Activated CD4-positive, alpha-beta T cell treated with anti-CD3 and anti-CD28 coated beads, Interleukin-2, amount 10 ng/mL, durations not matched to agents 7 days and 5 days (primary cell): ENCODE data around the gene BBS7. TPM values are rescaled to one million over a fixed set of nuclear protein-coding genes. Genes with fewer than 3 reads are reported as not detected.

ENCODE experiments used
- CTCF ChIA-PET: fragments of 350-600 bp; sonication (Branson Sonifier 250); formaldehyde crosslinking; loops from one replicate; lab custom pipeline; 2021; ENCODE audit warnings: antibody characterized with exemption; lab: Charles Lee
- POLR2A ChIA-PET: fragments of 350-600 bp; sonication (Branson Sonifier 250); formaldehyde crosslinking; loops from one replicate; lab custom pipeline; 2021; ENCODE audit warnings: antibody characterized with exemption; lab: Charles Lee
- DNase-seq: peaks from one replicate; pipeline ENCODE4 v3.0.0-alpha.2; 2020
- H3K27ac Mint-ChIP-seq: one replicate; pipeline ENCODE4 v1.8.0; 2021; ENCODE audit warnings: mild to moderate bottlenecking, moderate library complexity, mixed read lengths
- H3K27me3 Mint-ChIP-seq: one replicate; pipeline ENCODE4 v1.8.0; 2021; ENCODE audit warnings: mixed read lengths
- H3K36me3 Mint-ChIP-seq: one replicate; pipeline ENCODE4 v1.8.0; 2021; ENCODE audit warnings: low read depth, mixed read lengths
- H3K4me1 Mint-ChIP-seq: one replicate; pipeline ENCODE4 v1.8.0; 2021; ENCODE audit warnings: mixed read lengths
- H3K4me3 Mint-ChIP-seq: one replicate; pipeline ENCODE4 v1.8.0; 2021; ENCODE audit warnings: mild to moderate bottlenecking, moderate library complexity, mixed read lengths
- H3K9me3 Mint-ChIP-seq: one replicate; pipeline ENCODE4 v1.8.0; 2021; ENCODE audit warnings: mixed read lengths
- total RNA-seq, 2 experiments: library from RNA; stranded (reverse); gene quantifications; one replicate each; pipeline ENCODE4 v1.2.3, GENCODE V29; 2021

Gene BBS7, protein sequence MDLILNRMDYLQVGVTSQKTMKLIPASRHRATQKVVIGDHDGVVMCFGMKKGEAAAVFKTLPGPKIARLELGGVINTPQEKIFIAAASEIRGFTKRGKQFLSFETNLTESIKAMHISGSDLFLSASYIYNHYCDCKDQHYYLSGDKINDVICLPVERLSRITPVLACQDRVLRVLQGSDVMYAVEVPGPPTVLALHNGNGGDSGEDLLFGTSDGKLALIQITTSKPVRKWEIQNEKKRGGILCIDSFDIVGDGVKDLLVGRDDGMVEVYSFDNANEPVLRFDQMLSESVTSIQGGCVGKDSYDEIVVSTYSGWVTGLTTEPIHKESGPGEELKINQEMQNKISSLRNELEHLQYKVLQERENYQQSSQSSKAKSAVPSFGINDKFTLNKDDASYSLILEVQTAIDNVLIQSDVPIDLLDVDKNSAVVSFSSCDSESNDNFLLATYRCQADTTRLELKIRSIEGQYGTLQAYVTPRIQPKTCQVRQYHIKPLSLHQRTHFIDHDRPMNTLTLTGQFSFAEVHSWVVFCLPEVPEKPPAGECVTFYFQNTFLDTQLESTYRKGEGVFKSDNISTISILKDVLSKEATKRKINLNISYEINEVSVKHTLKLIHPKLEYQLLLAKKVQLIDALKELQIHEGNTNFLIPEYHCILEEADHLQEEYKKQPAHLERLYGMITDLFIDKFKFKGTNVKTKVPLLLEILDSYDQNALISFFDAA
- 10 to 100 TPM; 16.3 to 21.5 TPM for total RNA-seq

DNA sequence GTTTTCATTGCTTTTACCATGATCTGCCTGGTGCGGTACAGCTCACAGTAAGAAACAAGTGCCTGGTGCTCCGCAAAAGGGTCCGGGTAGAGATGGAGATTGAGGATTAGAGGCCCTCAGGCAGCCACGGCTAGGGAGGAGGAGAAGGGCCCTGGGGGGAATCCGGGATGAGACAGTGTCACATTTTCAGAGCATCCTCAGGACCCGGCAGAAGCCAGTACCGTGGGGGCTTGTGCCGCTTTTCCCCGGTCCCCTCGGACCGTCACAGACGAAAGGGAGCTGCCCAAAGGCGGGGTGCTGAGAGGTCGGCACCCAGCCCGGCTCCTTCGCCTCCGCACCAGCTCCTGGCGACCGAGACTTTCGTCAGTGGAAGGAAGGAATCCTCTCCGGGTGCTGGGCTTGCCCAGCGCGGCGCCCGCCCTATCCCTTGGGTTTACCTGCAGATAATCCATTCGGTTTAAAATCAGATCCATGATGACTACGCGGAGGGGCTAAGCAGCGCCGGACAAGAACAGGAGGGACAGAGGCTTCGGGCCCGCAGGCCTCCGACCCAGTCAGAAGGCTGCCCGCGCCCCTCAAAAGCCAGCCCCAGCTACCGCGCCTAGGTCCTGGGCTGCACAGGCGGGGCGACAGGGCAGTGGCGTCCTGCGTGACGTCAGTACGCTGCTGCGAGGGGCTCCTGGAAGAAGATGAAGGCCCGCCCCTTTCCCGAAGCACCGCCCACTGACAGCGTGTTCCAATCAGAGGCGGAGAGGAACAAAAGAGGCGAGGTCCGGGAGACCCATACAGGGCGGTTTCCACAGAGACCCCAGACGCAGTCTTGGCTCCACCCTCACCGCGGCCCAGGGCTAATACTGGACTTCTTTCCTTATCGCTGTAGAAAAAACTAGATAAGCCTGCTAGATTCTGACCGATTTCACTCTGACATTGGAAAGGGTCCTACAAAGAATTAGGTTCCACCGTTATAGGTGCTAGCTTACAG lies at the start of gene BBS7:
Gene BBS7, minus strand, starts transcription at position 634 of the 982 bp plus-strand sequence. Its CDS starts 161 bp downstream, at position 473.
- Mint-ChIP-seq H3K4me3 (peak within 1 kb of the TSS; percentile 85), H3K36me3 (peaks cover 21% of the 10 kb centered on the region), H3K4me1 (peaks cover 16% of the 10 kb centered on the region), H3K27ac (peak within 1 kb of the TSS; percentile 93), H3K27me3 (peaks cover 21% of the 10 kb centered on the region), H3K9me3 (peaks cover 2% of the 10 kb centered on the region)
- DNase-seq = peak; percentile 97
- ChIA-PET POLR2A (no interaction called here), CTCF (interaction anchor here (0.5 to 2.1 kb wide), 6 partner anchors 12 to 1887 kb away, joined by 3 to 5 read pairs (median 4); partner anchors contain the start of gene SPRY1)

DNA sequence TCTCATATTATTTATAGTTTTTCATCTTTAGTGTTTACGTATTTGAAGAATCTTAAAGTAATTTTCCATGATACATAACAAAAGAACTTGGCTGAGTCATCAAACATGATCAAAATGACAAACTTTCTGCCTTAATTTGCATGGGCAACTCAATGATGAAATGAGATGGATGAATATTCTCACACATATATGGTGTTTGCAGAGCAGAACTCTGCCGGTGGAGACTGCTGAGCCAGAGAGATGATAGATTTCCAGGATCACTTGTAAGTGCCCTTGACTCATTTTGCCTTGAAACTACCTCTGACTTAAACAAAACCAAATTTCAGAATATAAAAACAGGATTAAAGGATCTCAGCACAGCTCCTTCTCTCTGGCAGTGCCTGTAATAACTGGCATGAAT lies 43.4 kb upstream of the BBS7 start:
- Mint-ChIP-seq H3K36me3 (no peaks in the 10 kb centered on the region), H3K4me3 (no peak overlapping the region), H3K4me1 (peaks cover 7% of the 10 kb centered on the region), H3K27ac (no peak overlapping the region), H3K9me3 (no peaks in the 10 kb centered on the region), H3K27me3 (peaks cover 10% of the 10 kb centered on the region)
- ChIA-PET POLR2A (no interaction called here), CTCF (no interaction called here)
- no peak for DNase-seq

DNA sequence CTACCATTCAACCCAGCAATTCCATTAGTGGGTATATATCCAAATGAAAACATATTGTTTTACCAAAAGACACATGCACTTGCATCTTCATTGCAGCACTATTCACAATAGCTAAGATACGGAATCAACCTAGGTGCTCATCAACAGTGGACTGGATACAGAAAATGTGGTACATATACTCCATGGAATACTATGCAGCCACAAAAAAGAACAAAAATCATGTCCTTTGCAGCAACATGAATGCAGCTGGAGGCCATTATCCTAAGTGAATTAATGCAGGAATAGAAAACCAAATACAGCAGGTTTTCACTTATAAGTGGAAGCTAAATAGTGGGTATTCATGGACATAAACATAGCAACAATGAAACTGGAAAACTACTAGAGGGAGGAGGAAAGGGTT lies 38.1 kb upstream of the BBS7 start:
- Mint-ChIP-seq H3K27me3 (peaks cover 8% of the 10 kb centered on the region), H3K9me3 (peaks cover 6% of the 10 kb centered on the region), H3K4me1 (no peaks in the 10 kb centered on the region), H3K27ac (no peak overlapping the region), H3K4me3 (no peak overlapping the region), H3K36me3 (no peaks in the 10 kb centered on the region)
- DNase-seq = no peak
- CTCF ChIA-PET = interaction anchor here (0.7 kb wide), 1 partner anchor 95 kb away, joined by 3 read pairs; no protein-coding TSS in a partner anchor
- POLR2A ChIA-PET = no interaction called here

DNA sequence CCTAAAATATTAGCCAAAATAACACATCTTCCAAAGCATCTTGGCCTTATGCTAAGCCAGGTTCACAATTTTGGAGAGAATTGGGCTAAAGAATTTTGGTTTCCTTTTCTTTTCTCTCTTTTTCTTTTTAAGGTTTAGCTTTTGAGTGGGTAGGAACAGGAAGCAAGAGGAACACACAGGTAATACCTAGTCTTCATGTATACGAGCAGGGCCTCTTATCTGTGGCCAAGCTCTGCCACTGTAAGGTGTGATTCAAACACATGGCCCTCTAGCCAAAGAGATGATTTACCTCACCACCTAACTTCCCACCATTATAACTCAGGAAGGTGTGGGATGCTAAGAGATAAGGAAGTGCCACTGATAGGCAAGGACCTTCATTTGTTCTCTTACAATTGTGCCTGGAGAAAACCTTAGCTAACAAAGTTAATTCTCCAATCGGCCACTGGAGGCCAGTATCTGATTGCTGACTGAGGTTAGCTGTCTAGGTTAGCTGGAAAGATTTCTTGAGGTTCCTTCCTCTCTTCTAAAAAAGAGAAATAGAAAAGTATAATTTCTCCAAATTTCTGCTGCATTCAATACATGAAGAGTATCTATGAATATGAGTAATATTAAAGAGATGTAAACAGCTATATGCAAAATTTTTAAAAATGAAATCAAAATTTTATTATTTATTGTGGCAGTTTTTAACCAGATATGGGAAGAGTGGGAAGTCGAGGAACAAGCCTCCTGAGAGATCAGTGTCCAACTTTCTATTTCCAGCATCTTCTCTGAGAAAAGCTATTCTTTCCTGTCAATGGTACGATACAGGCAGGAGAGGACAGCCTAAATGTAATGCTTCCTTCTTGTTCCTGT lies 30.1 kb upstream of the BBS7 start:
- H3K4me3 Mint-ChIP-seq = no peak overlapping the region
- peaks cover 8% of the 10 kb centered on the region for H3K4me1 Mint-ChIP-seq
- H3K27me3 Mint-ChIP-seq = peaks cover 7% of the 10 kb centered on the region
- ChIA-PET POLR2A (no interaction called here), CTCF (interaction anchor here (0.6 to 2.7 kb wide), 14 partner anchors 9 to 817 kb away, joined by 3 to 14 read pairs (median 4); partner anchors contain the start of gene BBS7)
- H3K27ac Mint-ChIP-seq = no peak overlapping the region
- H3K36me3 Mint-ChIP-seq = no peaks in the 10 kb centered on the region
- peak; percentile 62 for DNase-seq
- no peaks in the 10 kb centered on the region for H3K9me3 Mint-ChIP-seq

DNA sequence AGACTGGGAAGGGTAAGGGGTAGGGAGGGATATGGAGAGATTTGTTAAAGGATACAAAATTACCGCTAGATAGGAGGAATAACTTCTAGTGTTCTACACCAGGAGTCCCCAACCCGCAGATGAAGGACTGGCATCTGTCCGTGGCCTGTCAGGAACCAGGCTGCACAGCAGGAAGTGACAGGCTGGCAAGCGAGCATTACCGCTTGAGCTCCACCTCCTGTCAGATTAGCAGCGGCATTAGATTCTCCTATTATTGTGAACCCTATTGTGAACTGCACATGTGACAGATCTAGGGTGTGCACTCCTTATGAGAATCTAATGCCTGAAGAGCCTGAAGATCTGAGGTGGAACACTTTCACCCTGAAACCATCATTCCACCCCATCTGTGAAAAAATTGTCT lies 27.9 kb upstream of the BBS7 start:
- peaks cover 8% of the 10 kb centered on the region for H3K4me1 Mint-ChIP-seq
- no peaks in the 10 kb centered on the region for H3K36me3 Mint-ChIP-seq
- no peaks in the 10 kb centered on the region for H3K9me3 Mint-ChIP-seq
- DNase-seq = peak; percentile 22
- peaks cover 6% of the 10 kb centered on the region for H3K27me3 Mint-ChIP-seq
- ChIA-PET POLR2A (no interaction called here), CTCF (no interaction called here)
- no peak overlapping the region for H3K27ac Mint-ChIP-seq
- no peak overlapping the region for H3K4me3 Mint-ChIP-seq

DNA sequence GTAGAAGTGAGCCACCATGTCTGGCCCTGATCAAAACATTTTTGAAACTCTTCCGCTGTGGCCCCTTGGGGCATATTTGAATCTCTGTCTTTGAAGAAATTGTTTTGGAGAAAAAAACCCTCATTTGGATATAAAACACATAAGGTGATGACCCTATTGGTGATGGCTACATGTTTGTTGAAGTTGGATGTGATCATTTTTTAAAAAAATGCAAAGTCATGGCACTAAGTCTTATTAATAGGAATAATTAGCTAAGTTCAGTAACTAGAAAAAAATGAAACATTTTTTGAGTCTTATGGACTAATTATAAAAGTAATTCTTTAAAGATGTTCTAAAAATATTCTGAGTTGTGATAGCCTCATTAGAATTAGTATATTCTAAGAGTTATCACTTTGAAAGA lies 17.9 kb upstream of the BBS7 start:
- Mint-ChIP-seq H3K4me3 (no peak overlapping the region), H3K9me3 (peaks cover 3% of the 10 kb centered on the region), H3K4me1 (no peaks in the 10 kb centered on the region), H3K27me3 (peaks cover 52% of the 10 kb centered on the region), H3K27ac (no peak overlapping the region), H3K36me3 (no peaks in the 10 kb centered on the region)
- no peak for DNase-seq
- CTCF ChIA-PET = interaction anchor here (0.7 to 1.1 kb wide), 2 partner anchors 10 to 201 kb away, joined by 4 read pairs; no protein-coding TSS in a partner anchor
- POLR2A ChIA-PET = no interaction called here

DNA sequence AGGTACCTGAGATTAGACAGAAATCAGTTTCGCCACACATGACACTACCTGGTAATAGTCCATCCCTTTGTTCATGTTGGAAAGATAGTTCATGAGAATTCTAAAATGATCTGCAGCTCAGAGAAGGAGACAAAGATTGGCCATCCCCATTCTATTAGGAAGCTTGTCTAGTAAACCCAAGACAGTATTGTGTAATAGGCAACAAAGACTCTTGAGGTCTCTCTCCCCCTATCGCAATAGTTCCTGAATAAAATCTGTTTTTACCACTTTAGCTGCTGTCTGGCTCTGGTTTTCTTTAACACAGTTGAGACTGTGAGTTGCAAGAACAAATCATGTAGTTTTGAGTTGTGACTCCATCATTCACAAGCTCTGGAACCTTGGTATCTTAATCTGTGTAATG lies 14.8 kb upstream of the BBS7 start:
- CTCF ChIA-PET = interaction anchor here (1.5 to 1.7 kb wide), 3 partner anchors 8 to 15 kb away, joined by 3 to 4 read pairs (median 4); partner anchors contain the start of gene BBS7
- no peak overlapping the region for H3K4me3 Mint-ChIP-seq
- no peak overlapping the region for H3K27ac Mint-ChIP-seq
- H3K27me3 Mint-ChIP-seq = peaks cover 60% of the 10 kb centered on the region
- H3K9me3 Mint-ChIP-seq = peaks cover 3% of the 10 kb centered on the region
- no peaks in the 10 kb centered on the region for H3K36me3 Mint-ChIP-seq
- POLR2A ChIA-PET = no interaction called here
- H3K4me1 Mint-ChIP-seq = no peaks in the 10 kb centered on the region
- DNase-seq = no peak

DNA sequence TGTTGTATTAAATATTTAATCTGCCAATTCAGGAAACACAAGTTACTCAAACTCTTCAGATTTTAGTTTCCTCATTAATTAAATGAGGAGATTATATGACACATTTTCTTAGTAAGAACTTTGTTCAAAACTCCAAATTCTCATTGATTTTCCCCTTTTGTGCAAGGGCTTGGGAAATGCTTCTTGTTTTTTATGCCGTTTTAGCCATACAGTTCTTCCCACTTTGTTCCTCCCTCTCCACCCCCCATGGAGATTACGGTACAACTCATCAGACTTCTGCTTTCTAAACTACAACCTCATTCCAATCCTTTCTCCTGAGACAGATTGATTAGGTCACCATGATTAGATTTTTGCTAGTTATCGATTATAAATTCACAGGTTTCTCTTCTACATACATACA lies 10.9 kb upstream of the BBS7 start:
- POLR2A ChIA-PET = no interaction called here
- Mint-ChIP-seq H3K4me3 (no peak overlapping the region), H3K9me3 (no peaks in the 10 kb centered on the region), H3K27me3 (peaks cover 59% of the 10 kb centered on the region), H3K4me1 (no peaks in the 10 kb centered on the region), H3K27ac (no peak overlapping the region), H3K36me3 (no peaks in the 10 kb centered on the region)
- no peak for DNase-seq
- CTCF ChIA-PET = no interaction called here

DNA sequence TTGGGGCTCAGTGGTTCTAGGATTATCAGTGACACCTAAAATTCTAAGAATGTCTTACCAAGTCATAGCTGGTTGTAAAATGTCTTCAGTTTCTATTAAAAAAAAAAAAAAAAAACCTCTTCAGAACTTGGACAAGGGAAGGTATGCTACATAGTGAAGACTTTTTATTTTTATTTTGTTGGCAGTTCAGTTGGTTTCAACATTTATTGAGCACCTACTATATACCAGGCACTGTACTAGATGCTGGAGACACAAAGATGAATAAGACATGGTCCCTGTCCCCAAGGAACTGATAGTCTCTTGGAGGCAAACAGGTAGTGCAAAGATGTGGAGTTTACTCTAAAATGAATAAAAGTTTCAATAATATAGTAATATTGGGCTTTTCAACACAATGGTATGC lies 8.9 kb upstream of the BBS7 start:
- DNase-seq = no peak
- no peak overlapping the region for H3K27ac Mint-ChIP-seq
- no peaks in the 10 kb centered on the region for H3K36me3 Mint-ChIP-seq
- ChIA-PET CTCF (interaction anchor here (0.9 kb wide), 1 partner anchor 699 kb away, joined by 3 read pairs; no protein-coding TSS in a partner anchor), POLR2A (no interaction called here)
- no peaks in the 10 kb centered on the region for H3K4me1 Mint-ChIP-seq
- no peaks in the 10 kb centered on the region for H3K9me3 Mint-ChIP-seq
- peaks cover 48% of the 10 kb centered on the region for H3K27me3 Mint-ChIP-seq
- H3K4me3 Mint-ChIP-seq = no peak overlapping the region

DNA sequence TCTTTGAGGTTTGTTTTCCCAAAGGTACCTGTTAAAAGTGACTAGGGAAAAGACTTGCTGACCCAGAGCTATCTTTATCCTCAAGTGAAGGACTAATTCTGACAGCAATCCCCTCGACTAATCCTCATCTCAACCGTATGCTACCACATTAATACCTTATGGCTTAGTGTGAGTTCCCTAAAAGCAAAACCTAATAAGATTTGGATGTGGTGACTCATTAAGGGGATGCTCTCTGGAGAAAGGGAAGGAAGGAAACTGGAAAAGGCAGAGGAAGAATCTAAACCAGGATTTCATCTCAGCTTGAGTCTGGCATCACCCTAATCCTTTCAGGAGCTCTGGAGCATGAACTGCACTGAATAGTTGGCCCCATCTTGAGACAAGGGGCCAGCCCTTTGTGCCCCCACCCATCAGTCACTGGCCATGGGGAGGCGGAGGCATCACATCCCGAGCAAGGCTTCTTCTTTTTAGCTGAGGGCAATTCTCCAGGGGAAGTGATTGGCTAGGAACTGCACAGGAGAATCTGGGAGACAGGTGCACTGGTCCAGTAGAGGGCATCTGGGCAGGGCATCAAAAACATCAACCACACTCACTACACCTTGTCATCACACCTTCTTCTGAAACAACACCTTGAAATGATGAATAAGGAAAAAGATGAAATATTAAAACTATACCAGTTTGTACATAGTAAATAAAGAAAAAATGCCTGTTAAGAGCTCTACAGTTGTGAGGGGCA lies 6.9 kb upstream of the BBS7 start:
- H3K4me3 Mint-ChIP-seq = no peak overlapping the region
- H3K36me3 Mint-ChIP-seq = no peaks in the 10 kb centered on the region
- H3K9me3 Mint-ChIP-seq = no peaks in the 10 kb centered on the region
- ChIA-PET CTCF (interaction anchor here (0.6 to 1.4 kb wide), 3 partner anchors 8 to 86 kb away, joined by 3 to 4 read pairs (median 3); no protein-coding TSS in a partner anchor), POLR2A (interaction anchor here (0.6 kb wide), 1 partner anchor 13 kb away, joined by 4 read pairs; no protein-coding TSS in a partner anchor)
- DNase-seq = no peak
- no peak overlapping the region for H3K27ac Mint-ChIP-seq
- peaks cover 51% of the 10 kb centered on the region for H3K27me3 Mint-ChIP-seq
- H3K4me1 Mint-ChIP-seq = peaks cover 3% of the 10 kb centered on the region

DNA sequence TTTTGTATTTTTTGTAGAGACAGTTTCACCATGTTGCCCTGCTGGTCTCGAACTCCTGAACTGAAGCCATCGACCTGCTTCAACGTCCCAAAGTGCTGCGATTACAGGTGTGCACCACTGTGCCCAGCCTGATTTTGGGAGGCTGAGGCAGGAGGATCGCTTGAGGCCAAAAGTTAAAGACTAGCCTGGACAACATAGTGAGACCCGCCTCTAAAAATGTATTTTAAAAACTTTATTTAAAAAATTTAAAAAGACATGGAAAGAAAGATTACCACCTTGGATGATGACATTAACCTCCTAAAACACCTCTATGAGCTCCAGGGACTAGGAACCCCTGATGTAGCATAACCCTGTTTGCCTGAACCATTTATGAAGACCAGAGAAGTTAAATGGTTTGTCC lies 5.8 kb upstream of the BBS7 start:
- ChIA-PET POLR2A (no interaction called here), CTCF (interaction anchor here (1.4 kb wide), 1 partner anchor 9 kb away, joined by 3 read pairs; no protein-coding TSS in a partner anchor)
- H3K4me1 Mint-ChIP-seq = peaks cover 4% of the 10 kb centered on the region
- no peak for DNase-seq
- no peaks in the 10 kb centered on the region for H3K9me3 Mint-ChIP-seq
- H3K27me3 Mint-ChIP-seq = peaks cover 47% of the 10 kb centered on the region
- no peak overlapping the region for H3K27ac Mint-ChIP-seq
- no peaks in the 10 kb centered on the region for H3K36me3 Mint-ChIP-seq
- H3K4me3 Mint-ChIP-seq = no peak overlapping the region
